Loucy (cell line): Measurements from ENCODE around the gene FAM234A.

Experiments used
- EZH2phosphoT487 ChIP-seq: fragments of 200-600 bp; IDR thresholded peaks from 2 replicates; pipeline ENCODE4 v1.6.1; 2018; ENCODE audit warnings: antibody characterized with exemption, mild to moderate bottlenecking, moderate library complexity, borderline replicate concordance
- TF ChIP-seq, protein P1 (sequence below): fragments of 200-600 bp; sonication (generic); conservative IDR thresholded peaks from 2 replicates; pipeline ENCODE4 v1.5.1; 2014; ENCODE audit warnings: mild to moderate bottlenecking, antibody characterized with exemption, low read length

DNA sequence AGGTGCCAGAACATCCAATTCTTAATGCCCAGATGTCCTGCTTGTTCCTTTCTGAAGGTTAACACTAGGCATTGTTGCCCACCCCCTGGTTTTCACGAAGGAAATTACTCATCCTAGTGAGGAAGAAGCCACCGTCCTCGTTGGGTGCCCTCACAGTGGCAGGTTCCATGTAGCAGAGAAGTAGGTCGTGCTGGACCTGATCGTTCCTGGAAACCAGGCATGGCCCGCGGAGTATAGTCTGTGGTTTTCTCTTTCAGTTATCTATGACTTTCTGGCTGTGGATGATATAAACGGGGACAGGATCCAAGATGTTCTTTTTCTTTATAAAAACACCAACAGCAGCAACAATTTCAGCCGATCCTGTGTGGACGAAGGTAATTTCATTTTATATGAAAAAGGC is 24.6 kb downstream of the FAM234A start:
- TF ChIP-seq, protein P1, sequence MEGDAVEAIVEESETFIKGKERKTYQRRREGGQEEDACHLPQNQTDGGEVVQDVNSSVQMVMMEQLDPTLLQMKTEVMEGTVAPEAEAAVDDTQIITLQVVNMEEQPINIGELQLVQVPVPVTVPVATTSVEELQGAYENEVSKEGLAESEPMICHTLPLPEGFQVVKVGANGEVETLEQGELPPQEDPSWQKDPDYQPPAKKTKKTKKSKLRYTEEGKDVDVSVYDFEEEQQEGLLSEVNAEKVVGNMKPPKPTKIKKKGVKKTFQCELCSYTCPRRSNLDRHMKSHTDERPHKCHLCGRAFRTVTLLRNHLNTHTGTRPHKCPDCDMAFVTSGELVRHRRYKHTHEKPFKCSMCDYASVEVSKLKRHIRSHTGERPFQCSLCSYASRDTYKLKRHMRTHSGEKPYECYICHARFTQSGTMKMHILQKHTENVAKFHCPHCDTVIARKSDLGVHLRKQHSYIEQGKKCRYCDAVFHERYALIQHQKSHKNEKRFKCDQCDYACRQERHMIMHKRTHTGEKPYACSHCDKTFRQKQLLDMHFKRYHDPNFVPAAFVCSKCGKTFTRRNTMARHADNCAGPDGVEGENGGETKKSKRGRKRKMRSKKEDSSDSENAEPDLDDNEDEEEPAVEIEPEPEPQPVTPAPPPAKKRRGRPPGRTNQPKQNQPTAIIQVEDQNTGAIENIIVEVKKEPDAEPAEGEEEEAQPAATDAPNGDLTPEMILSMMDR: no peak
- TF ChIP-seq EZH2phosphoT487: no peak
